Activated CD8-positive, alpha-beta T cell treated with anti-CD3 and anti-CD28 coated beads for 36 hours (primary cell): ENCODE data around the gene CHD9. TPM values are rescaled to one million over a fixed set of nuclear protein-coding genes. Genes with fewer than 3 reads are reported as not detected.
A peak's percentile ranks its signal among the peaks of the same experiment; 100 is the strongest.

Experiments used
- ATAC-seq: fragments of 200-7000 bp; cut with Tn5 transposase; one replicate; pipeline ENCODE4 v1.10.0; 2021; ENCODE audit warnings: mild to moderate bottlenecking, moderate library complexity
- CTCF ChIA-PET: fragments of 350-600 bp; sonication (Branson Sonifier 250); formaldehyde crosslinking; loops from one replicate; lab custom pipeline; 2021; ENCODE audit warnings: antibody characterized with exemption; lab: Charles Lee
- POLR2A ChIA-PET: fragments of 350-600 bp; sonication (Branson Sonifier 250); formaldehyde crosslinking; loops from one replicate; lab custom pipeline; 2021; ENCODE audit warnings: antibody characterized with exemption; lab: Charles Lee
- DNase-seq: peaks from one replicate; pipeline ENCODE4 v3.0.0-alpha.2; 2020
- H3K27ac Mint-ChIP-seq: one replicate; pipeline ENCODE4 v1.8.0; 2021; ENCODE audit warnings: mild to moderate bottlenecking, mixed read lengths
- H3K27me3 Mint-ChIP-seq: one replicate; pipeline ENCODE4 v1.8.0; 2021; ENCODE audit warnings: mixed read lengths
- H3K36me3 Mint-ChIP-seq: one replicate; pipeline ENCODE4 v1.8.0; 2021; ENCODE audit warnings: low read depth, mixed read lengths
- H3K4me1 Mint-ChIP-seq: one replicate; pipeline ENCODE4 v1.8.0; 2021; ENCODE audit warnings: low read depth, mixed read lengths
- H3K4me3 Mint-ChIP-seq: one replicate; pipeline ENCODE4 v1.8.0; 2021; ENCODE audit warnings: mild to moderate bottlenecking, moderate library complexity, mixed read lengths
- H3K9me3 Mint-ChIP-seq: one replicate; pipeline ENCODE4 v1.8.0; 2021; ENCODE audit warnings: mixed read lengths
- intact Hi-C: fragments of 100-400 bp; cut with micrococcal nuclease; formaldehyde crosslinking; loops from one replicate; pipeline ENCODE4 v1.10.0; 2022
- total RNA-seq, 2 experiments: library from RNA; stranded (reverse); gene quantifications; one replicate each; pipeline ENCODE4 v1.2.3, GENCODE V29; 2021
- TF ChIP-seq, protein P1 (sequence below): fragments of 200-600 bp; IDR thresholded peaks from one replicate; pipeline ENCODE4 v1.8.0; 2022; ENCODE audit warnings: antibody characterized with exemption, mild to moderate bottlenecking

The CHD9 gene
- total RNA-seq, 2 experiments from 2014 or later: 13.8 to 16.3 TPM

DNA sequence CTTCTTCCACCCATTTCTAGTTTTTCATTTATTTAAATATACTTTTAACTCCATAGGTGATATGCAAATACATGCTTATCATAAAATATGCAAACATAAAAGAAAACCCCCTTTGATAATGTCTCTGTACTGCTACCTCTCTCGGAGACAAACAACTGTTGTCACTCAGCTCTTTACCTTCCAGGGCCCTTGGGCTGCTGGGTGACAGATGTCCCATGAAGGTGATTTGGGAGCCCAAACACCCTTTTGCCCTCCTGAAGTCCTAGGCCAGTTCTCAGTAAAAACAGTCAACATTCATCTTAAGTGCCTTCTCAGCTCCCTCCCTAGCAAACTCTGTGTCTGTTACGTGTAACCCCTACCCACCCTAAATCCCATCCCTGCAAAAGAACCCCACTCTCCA is 37.5 kb downstream of the CHD9 start:
- H3K27ac Mint-ChIP-seq: no peak overlapping the region
- no peaks in the 10 kb centered on the region for H3K27me3 Mint-ChIP-seq
- peaks cover 36% of the 10 kb centered on the region for H3K4me1 Mint-ChIP-seq
- no peaks in the 10 kb centered on the region for H3K9me3 Mint-ChIP-seq
- no peak for DNase-seq
- ATAC-seq: no peak
- peaks cover 2% of the 10 kb centered on the region for H3K36me3 Mint-ChIP-seq
- intact Hi-C loops: no loop called here
- CTCF ChIA-PET: interaction anchor here (1.7 kb wide), 1 partner anchor 38 kb away, joined by 5 read pairs; the partner anchor contains the start of gene CHD9
- H3K4me3 Mint-ChIP-seq: no peak overlapping the region
- POLR2A ChIA-PET: interaction anchor here (1.5 kb wide), 1 partner anchor 19 kb away, joined by 3 read pairs; no protein-coding TSS in a partner anchor
- TF ChIP-seq, protein P1, sequence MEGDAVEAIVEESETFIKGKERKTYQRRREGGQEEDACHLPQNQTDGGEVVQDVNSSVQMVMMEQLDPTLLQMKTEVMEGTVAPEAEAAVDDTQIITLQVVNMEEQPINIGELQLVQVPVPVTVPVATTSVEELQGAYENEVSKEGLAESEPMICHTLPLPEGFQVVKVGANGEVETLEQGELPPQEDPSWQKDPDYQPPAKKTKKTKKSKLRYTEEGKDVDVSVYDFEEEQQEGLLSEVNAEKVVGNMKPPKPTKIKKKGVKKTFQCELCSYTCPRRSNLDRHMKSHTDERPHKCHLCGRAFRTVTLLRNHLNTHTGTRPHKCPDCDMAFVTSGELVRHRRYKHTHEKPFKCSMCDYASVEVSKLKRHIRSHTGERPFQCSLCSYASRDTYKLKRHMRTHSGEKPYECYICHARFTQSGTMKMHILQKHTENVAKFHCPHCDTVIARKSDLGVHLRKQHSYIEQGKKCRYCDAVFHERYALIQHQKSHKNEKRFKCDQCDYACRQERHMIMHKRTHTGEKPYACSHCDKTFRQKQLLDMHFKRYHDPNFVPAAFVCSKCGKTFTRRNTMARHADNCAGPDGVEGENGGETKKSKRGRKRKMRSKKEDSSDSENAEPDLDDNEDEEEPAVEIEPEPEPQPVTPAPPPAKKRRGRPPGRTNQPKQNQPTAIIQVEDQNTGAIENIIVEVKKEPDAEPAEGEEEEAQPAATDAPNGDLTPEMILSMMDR: no peak

DNA sequence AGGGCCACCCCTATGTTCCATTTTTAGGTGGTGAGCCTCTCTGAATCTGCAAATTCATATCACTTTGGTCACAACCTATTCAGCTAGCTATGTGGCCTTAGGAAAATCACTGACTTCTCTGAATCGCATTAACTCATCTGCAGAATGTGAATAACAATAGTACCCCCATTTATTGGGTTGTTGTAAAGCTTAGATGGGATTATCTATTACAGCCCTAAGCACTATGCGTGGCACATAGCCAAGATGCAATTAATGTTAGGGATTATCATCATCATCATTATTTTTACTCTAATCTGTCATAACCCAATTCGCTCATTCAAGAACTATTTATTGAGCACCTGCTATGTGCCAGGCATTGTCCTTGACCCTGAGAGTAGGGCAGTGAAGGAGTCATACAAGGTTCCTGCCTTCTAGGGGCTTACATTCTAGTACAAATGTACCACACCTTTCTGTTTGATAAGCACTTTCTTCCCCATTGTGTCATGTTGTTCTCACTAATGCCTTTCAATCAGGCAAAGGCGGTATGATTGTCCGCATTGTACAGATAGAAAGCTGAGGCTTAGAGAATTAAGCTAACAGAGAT is 38.5 kb downstream of the CHD9 start:
- H3K27ac Mint-ChIP-seq: no peak overlapping the region
- peaks cover 36% of the 10 kb centered on the region for H3K4me1 Mint-ChIP-seq

DNA sequence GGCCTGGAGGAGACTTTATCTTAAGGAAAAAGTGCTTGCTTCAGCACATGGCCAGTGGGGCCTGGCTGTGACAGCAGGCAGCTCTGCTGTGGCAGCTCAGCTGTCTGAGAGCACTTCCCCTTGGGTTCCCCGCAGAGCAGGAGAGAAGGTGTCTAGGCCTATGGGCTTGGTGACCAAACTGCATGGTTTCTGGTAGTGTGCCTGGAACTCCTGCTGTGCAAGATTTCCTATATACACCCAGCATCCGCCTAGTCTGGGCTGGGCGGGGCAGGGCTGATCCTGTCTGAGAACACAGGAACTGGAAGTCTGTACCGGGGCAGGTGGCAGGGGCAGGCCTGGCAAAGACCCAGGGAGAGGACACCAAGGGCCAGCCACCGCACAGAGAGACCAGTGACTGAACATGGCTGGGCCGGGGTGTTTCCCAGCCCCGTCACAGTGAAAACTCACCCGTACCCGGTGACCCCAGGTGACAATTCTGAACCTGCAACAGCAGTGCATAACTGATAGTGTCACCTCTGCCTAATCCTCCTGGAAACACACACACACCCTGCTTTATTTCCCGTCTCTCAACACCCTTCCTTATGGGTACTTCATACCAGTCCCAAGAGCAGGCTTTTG is 39.3 kb downstream of the CHD9 start:
- intact Hi-C loops: no loop called here
- Mint-ChIP-seq H3K4me3 (no peak overlapping the region), H3K27ac (peak overlapping the region; percentile 32), H3K4me1 (peaks cover 45% of the 10 kb centered on the region), H3K36me3 (peaks cover 2% of the 10 kb centered on the region), H3K9me3 (no peaks in the 10 kb centered on the region), H3K27me3 (no peaks in the 10 kb centered on the region)
- CTCF ChIA-PET: interaction anchor here (1.7 kb wide), 1 partner anchor 39 kb away, joined by 5 read pairs; the partner anchor contains the start of gene CHD9
- no peak for ATAC-seq
- no peak for DNase-seq
- TF ChIP-seq, protein P1: no peak
- POLR2A ChIA-PET: no interaction called here

More for the DNA sequence above, 38.5 kb downstream of the CHD9 start:
- DNase-seq (no peak), ATAC-seq (no peak)
- TF ChIP-seq, protein P1: no peak
- Mint-ChIP-seq H3K27me3 (no peaks in the 10 kb centered on the region), H3K9me3 (no peaks in the 10 kb centered on the region), H3K36me3 (peaks cover 2% of the 10 kb centered on the region), H3K4me3 (no peak overlapping the region)
- intact Hi-C loops: no loop called here
- CTCF ChIA-PET: interaction anchor here (1.7 kb wide), 1 partner anchor 39 kb away, joined by 5 read pairs; the partner anchor contains the start of gene CHD9
- POLR2A ChIA-PET: no interaction called here

DNA sequence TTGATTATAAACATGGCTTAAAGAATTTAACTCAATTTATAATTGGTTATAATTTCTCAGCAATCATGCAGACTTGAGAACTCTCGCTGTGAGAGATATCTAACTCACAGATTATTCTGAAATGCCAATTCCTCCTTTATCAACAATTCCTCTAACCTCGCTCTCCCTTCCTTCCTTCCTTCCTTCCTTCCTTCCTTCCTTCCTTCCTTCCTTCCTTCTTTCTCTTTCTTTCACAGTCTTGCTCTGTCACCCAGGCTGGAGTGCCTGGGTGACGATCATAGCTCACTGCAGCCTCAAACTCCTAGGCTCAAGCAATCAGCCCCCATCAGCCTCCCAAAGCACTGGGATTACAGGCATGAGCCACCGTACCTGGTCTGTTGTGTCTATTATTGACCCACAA is 42.4 kb downstream of the CHD9 start:
- no peak for ATAC-seq
- POLR2A ChIA-PET: no interaction called here
- Mint-ChIP-seq H3K36me3 (no peaks in the 10 kb centered on the region), H3K9me3 (no peaks in the 10 kb centered on the region), H3K4me3 (no peak overlapping the region), H3K27ac (no peak overlapping the region), H3K4me1 (peaks cover 31% of the 10 kb centered on the region), H3K27me3 (no peaks in the 10 kb centered on the region)
- TF ChIP-seq, protein P1: no peak
- CTCF ChIA-PET: interaction anchor here (0.8 kb wide), 1 partner anchor 42 kb away, joined by 4 read pairs; the partner anchor contains the start of gene CHD9
- no peak for DNase-seq
- intact Hi-C loops: no loop called here
